Suprapubic skin (tissue), 4 donors: ENCODE results near the gene CDK5.

ENCODE experiments used
- CTCF ChIP-seq, 2 donors: fragments of 200-600 bp in 1 of 2; fragments of 450-650 bp in 1 of 2; sonication (generic) in 1 of 2; IDR thresholded peaks; one replicate each; pipeline ENCODE4 v1.5.1; 2016 to 2019; ENCODE audit warnings: antibody characterized with exemption in 2 of 2, mild to moderate bottlenecking in 1 of 2, moderate library complexity in 1 of 2
- POLR2A ChIP-seq, 2 donors: fragments of 450-650 bp; IDR thresholded peaks; one replicate each; pipeline ENCODE4 v1.6.1; 2017; ENCODE audit warnings: antibody characterized with exemption in 2 of 2, mild to moderate bottlenecking in 2 of 2, moderate library complexity in 2 of 2
- POLR2AphosphoS5 ChIP-seq, 3 donors: sonication (generic); formaldehyde crosslinking; IDR thresholded peaks; one replicate each; pipeline ENCODE4 v1.6.1; 2017; ENCODE audit warnings: antibody characterized with exemption in 3 of 3

GRCh38 chr7:151015967-151016366 is 41.7 kb downstream of the CDK5 start:
- TF ChIP-seq POLR2A (IDR thresholded peaks at IDR 0.05) = no peak
- no peak for TF ChIP-seq POLR2AphosphoS5 (IDR thresholded peaks at IDR 0.05)
- no peak for TF ChIP-seq CTCF (IDR thresholded peaks at IDR 0.05)
